Panc1 (cell line): ENCODE measurements around the gene MAPK11. TPM values are rescaled to one million over a fixed set of nuclear protein-coding genes. Genes with fewer than 3 reads are reported as not detected.

Experiments
- ATAC-seq: fragments of 200-7000 bp; cut with Tn5 transposase; 2 replicates; pipeline ENCODE4 v1.9.1; 2020; ENCODE audit warnings: mild to moderate bottlenecking, moderate library complexity
- BruUV-seq: library from RNA; stranded (reverse); fragments of 400-500 nt; replicated peaks from 2 replicates; lab custom pipeline; 2021; lab: Mats Ljungman, UMichigan
- CTCF ChIA-PET: fragments of 300-600 bp; sonication (Branson Sonifier 250); formaldehyde crosslinking; loops from one replicate; lab custom pipeline; 2022; ENCODE audit warnings: antibody characterized with exemption; lab: Charles Lee
- POLR2A ChIA-PET: fragments of 300-600 bp; sonication (Branson Sonifier 250); formaldehyde crosslinking; loops from one replicate; lab custom pipeline; 2022; ENCODE audit warnings: antibody characterized with exemption; lab: Charles Lee
- DNase-seq: peaks from one replicate; pipeline ENCODE4 v3.0.0-alpha.2; 2010; ENCODE audit warnings: low read depth, low spot score
- H3K27ac ChIP-seq: 2 replicates; pipeline ENCODE4 v1.5.1; 2011; ENCODE audit warnings: mild to moderate bottlenecking, low read length, inconsistent platforms
- H3K27me3 ChIP-seq: fragments of 200-500 bp; sonication (Bioruptor generic); 2 replicates; pipeline ENCODE4 v1.6.0; 2014; ENCODE audit warnings: low read length, inconsistent platforms; ENCODE audit not compliant: control insufficient read depth, insufficient read depth
- H3K36me3 ChIP-seq: fragments of 200-500 bp; sonication (Bioruptor generic); 2 replicates; pipeline ENCODE4 v1.5.1; 2014; ENCODE audit warnings: inconsistent platforms, mild to moderate bottlenecking, low read length, moderate library complexity; ENCODE audit not compliant: control insufficient read depth, insufficient read depth
- H3K4me1 ChIP-seq: 2 replicates; pipeline ENCODE4 v1.5.1; 2011; ENCODE audit warnings: inconsistent platforms, mild to moderate bottlenecking, low read length, moderate library complexity; ENCODE audit not compliant: control insufficient read depth, insufficient read depth
- H3K4me3 ChIP-seq, 2 experiments: 2 replicates each; pipeline ENCODE4 v1.5.1; 2011 to 2012; ENCODE audit warnings: low read depth in 2 of 2, low read length in 2 of 2, mild to moderate bottlenecking in 2 of 2, inconsistent platforms in 1 of 2, moderate library complexity in 1 of 2
- H3K9me3 ChIP-seq: fragments of 200-500 bp; sonication (Bioruptor generic); 2 replicates; pipeline ENCODE4 v1.5.1; 2014; ENCODE audit warnings: low read depth, mild to moderate bottlenecking, inconsistent platforms, low read length, moderate library complexity; ENCODE audit not compliant: control insufficient read depth, insufficient read depth
- CTCF ChIP-seq: fragments of 450-650 bp; IDR thresholded peaks from 2 replicates; pipeline ENCODE4 v1.5.1; 2017; ENCODE audit warnings: mild to moderate bottlenecking
- POLR2AphosphoS5 ChIP-seq: IDR thresholded peaks from 2 replicates; pipeline ENCODE4 v1.6.1; 2012; ENCODE audit warnings: mild to moderate bottlenecking, low read depth, low read length, moderate library complexity
- SIN3A ChIP-seq: IDR thresholded peaks from 2 replicates; pipeline ENCODE4 v1.6.1; 2012; ENCODE audit warnings: low read depth, mild to moderate bottlenecking, low read length, moderate library complexity, borderline replicate concordance; ENCODE audit not compliant: insufficient read depth
- TCF7L2 ChIP-seq: IDR thresholded peaks from 2 replicates; pipeline ENCODE4 v1.6.1; 2011; ENCODE audit warnings: mild to moderate bottlenecking, low read depth, low read length, inconsistent platforms
- in situ Hi-C: cut with HindIII; loops from 2 replicates; pipeline ENCODE4 v1.10.0; 2016; ENCODE audit warnings: low sequenced_read_pairs, low pct_unique_long_range_greater_than_20kb
- intact Hi-C: fragments of 100-400 bp; cut with micrococcal nuclease; formaldehyde crosslinking; loops from one replicate; pipeline ENCODE4 v1.10.0; 2022; ENCODE audit not compliant: unreplicated experiment
- total RNA-seq: library from RNA; stranded (reverse); gene quantifications from one replicate; pipeline ENCODE4 v1.2.1, GENCODE V29; 2021; ENCODE audit not compliant: unreplicated experiment
- TF ChIP-seq, protein P1 (sequence below), 2 experiments: IDR thresholded peaks; 2 replicates each; pipeline ENCODE4 v1.6.1; 2011 to 2012; ENCODE audit warnings: low read depth in 2 of 2, control low read depth in 1 of 2, low read length in 1 of 2, mild to moderate bottlenecking in 1 of 2, moderate library complexity in 1 of 2; ENCODE audit not compliant: insufficient read depth in 1 of 2

The MAPK11 gene
- total RNA-seq, 1 experiment from 2014 or later: 77.7 TPM

- TF ChIP-seq TCF7L2 (no peak), SIN3A (no peak), POLR2AphosphoS5 (no peak), CTCF (no peak)
- TF ChIP-seq, protein P1, sequence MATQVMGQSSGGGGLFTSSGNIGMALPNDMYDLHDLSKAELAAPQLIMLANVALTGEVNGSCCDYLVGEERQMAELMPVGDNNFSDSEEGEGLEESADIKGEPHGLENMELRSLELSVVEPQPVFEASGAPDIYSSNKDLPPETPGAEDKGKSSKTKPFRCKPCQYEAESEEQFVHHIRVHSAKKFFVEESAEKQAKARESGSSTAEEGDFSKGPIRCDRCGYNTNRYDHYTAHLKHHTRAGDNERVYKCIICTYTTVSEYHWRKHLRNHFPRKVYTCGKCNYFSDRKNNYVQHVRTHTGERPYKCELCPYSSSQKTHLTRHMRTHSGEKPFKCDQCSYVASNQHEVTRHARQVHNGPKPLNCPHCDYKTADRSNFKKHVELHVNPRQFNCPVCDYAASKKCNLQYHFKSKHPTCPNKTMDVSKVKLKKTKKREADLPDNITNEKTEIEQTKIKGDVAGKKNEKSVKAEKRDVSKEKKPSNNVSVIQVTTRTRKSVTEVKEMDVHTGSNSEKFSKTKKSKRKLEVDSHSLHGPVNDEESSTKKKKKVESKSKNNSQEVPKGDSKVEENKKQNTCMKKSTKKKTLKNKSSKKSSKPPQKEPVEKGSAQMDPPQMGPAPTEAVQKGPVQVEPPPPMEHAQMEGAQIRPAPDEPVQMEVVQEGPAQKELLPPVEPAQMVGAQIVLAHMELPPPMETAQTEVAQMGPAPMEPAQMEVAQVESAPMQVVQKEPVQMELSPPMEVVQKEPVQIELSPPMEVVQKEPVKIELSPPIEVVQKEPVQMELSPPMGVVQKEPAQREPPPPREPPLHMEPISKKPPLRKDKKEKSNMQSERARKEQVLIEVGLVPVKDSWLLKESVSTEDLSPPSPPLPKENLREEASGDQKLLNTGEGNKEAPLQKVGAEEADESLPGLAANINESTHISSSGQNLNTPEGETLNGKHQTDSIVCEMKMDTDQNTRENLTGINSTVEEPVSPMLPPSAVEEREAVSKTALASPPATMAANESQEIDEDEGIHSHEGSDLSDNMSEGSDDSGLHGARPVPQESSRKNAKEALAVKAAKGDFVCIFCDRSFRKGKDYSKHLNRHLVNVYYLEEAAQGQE (IDR thresholded peaks at IDR 0.05; ENCODE audit: insufficient read depth in 1 of 2, low read depth in 2 of 2, low read length in 1 of 2): no peak
- POLR2A ChIA-PET: no interaction called here
- no TSS peak for BruUV-seq
- Histone ChIP-seq H3K27ac (peak overlapping the region; percentile 23; the same call in 1 of the 2 replicates), H3K4me3 (no peak overlapping the region), H3K9me3 (no peaks in the 10 kb centered on the region), H3K27me3 (no peaks in the 10 kb centered on the region), H3K4me1 (peaks cover 18% of the 10 kb centered on the region), H3K36me3 (no peaks in the 10 kb centered on the region; the same call in 1 of the 2 replicates)
- in situ Hi-C loops: no loop called here
- ATAC-seq (no peak), DNase-seq (no peak)
- CTCF ChIA-PET: no interaction called here
- intact Hi-C loops: no loop called here
These were observed 22.4 kb downstream of the MAPK11 start for GRCh38 chr22:50247748-50248147.

- H3K9me3 ChIP-seq: no peaks in the 10 kb centered on the region
- ATAC-seq (no peak), DNase-seq (no peak)
- no peaks in the 10 kb centered on the region for H3K27me3 ChIP-seq
- ChIA-PET POLR2A (no interaction called here), CTCF (interaction anchor here (0.7 kb wide), 1 partner anchor 14 kb away, joined by 5 read pairs; no protein-coding TSS in a partner anchor)
- BruUV-seq: no TSS peak
- intact Hi-C loops: no loop called here
- H3K4me3 ChIP-seq: no peak overlapping the region
- peak; percentile 18; the same call in 1 of the 2 replicates for TF ChIP-seq CTCF
- TF ChIP-seq, protein P1 (IDR thresholded peaks at IDR 0.05; ENCODE audit: insufficient read depth in 1 of 2, low read depth in 2 of 2, low read length in 1 of 2): no peak
- TF ChIP-seq SIN3A: no peak
- no peaks in the 10 kb centered on the region; the same call in 1 of the 2 replicates for H3K36me3 ChIP-seq
- in situ Hi-C loops: no loop called here
- no peak overlapping the region for H3K27ac ChIP-seq
- peaks cover 11% of the 10 kb centered on the region; the same call in 1 of the 2 replicates for H3K4me1 ChIP-seq
These were observed 23.7 kb downstream of the MAPK11 start for GRCh38 chr22:50246242-50247175.
